Measurements from ENCODE around the gene GOLM1. TPM values are rescaled to one million over a fixed set of nuclear protein-coding genes. Genes with fewer than 3 reads are reported as not detected.

GOLM1 gene
- total and polyA plus RNA-seq, 2 of the 8 experiments (the other 6 are each of a cell fraction or from before 2014, with no cell fraction given), result 45.9 to 88.9 TPM

DNA sequence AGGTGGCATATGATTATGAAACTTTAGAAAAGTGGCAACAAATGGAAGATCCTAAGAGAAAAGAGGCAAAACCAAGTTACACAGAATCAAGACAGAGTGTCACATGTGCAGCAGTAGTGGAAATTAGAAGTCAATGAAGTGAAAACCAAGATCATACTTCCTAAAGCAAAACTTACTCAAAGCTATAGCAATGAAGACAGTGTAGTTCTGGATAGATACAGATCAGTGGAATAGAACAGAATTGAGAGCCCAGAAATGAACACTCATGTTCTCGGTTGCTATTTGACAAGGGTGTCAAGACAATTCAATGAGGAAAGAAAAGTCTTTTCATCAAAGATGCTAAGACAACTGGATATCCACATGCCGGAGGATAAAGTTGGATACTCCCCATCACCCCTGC lies 114.9 kb downstream of the GOLM1 start:
- no peak for FAIRE-seq
- TF ChIP-seq TAF1 (IDR thresholded peaks at IDR 0.05; ENCODE audit: low read depth, low read length) (no peak), NANOG (IDR thresholded peaks at IDR 0.05; ENCODE audit: insufficient read depth, low read depth, low read length, poor library complexity, severe bottlenecking) (no peak), PHF8 (conservative IDR thresholded peaks at IDR 0.05; ENCODE audit: low read depth, low read length) (no peak), RAD21 (IDR thresholded peaks at IDR 0.05 in 1 of 2, conservative IDR thresholded peaks at IDR 0.05 in 1 of 2; ENCODE audit: low read depth in 2 of 2, low read length in 2 of 2) (no peak), SIRT6 (IDR thresholded peaks at IDR 0.05; ENCODE audit: low read length) (no peak)

More for the DNA sequence above, 114.9 kb downstream of the GOLM1 start:
- CTCF ChIA-PET (ENCODE audit: partially characterized antibody), result interaction anchor here (0.6 to 1.3 kb wide), 3 partner anchors 51 to 84 kb away, joined by 3 read pairs; no protein-coding TSS in a partner anchor
- Histone ChIP-seq H4K8ac (ENCODE audit: extremely low read depth, insufficient read depth, low read length) (no peak overlapping the region), H2BK120ac (replicated peaks; ENCODE audit: low read depth, low read length) (no peak overlapping the region), H3K9ac (replicated peaks in 1 of 4; ENCODE audit: extremely low read depth in 1 of 4, low read depth in 3 of 4, low read length in 3 of 4) (no peak overlapping the region), H3K4me2 (ENCODE audit: insufficient read depth in 1 of 2, low read depth in 2 of 2, low read length in 2 of 2) (no peak overlapping the region), H3K4me1 (replicated peaks in 1 of 4; ENCODE audit: control insufficient read depth in 3 of 4, insufficient read depth in 4 of 4, low read length in 3 of 4) (no peaks in the 10 kb centered on the region), H2AK5ac (ENCODE audit: low read depth, low read length) (no peak overlapping the region), H3K18ac (ENCODE audit: extremely low read depth, low read length) (no peak overlapping the region), H2BK20ac (ENCODE audit: low read length) (no peak overlapping the region), H4K20me1 (replicated peaks in 1 of 2; ENCODE audit: control insufficient read depth in 1 of 2, insufficient read depth in 2 of 2, low read length in 2 of 2) (no peaks in the 10 kb centered on the region), H3K4ac (replicated peaks; ENCODE audit: insufficient read length, low read depth, low read length) (no peak overlapping the region), H3K4me3 (ENCODE audit: extremely low read depth in 1 of 4, insufficient read depth in 2 of 4, low read depth in 3 of 4, low read length in 4 of 4) (no peak overlapping the region), H4K5ac (ENCODE audit: insufficient read length, low read depth, low read length) (no peak overlapping the region), H3K56ac (replicated peaks; ENCODE audit: insufficient read length, low read depth, low read length) (no peak overlapping the region), H3K27me3 (replicated peaks in 1 of 4; ENCODE audit: control insufficient read depth in 3 of 4, extremely low read depth in 1 of 4, insufficient read depth in 3 of 4, low read length in 3 of 4) (no peaks in the 10 kb centered on the region), H2BK12ac (ENCODE audit: low read depth, low read length) (no peak overlapping the region), H2BK5ac (ENCODE audit: low read depth, low read length) (no peak overlapping the region), H3K9me3 (ENCODE audit: insufficient read depth in 2 of 2, low read depth in 1 of 2, low read length in 1 of 2) (no peaks in the 10 kb centered on the region), H3K23ac (ENCODE audit: insufficient read length) (no peak overlapping the region), H3K36me3 (ENCODE audit: control insufficient read depth in 2 of 4, insufficient read depth in 4 of 4, low read length in 3 of 4) (peaks cover 0 to 45% (median 13%) of the 10 kb centered on the region in 4 experiments; a peak in 7 of 8 replicates), H2AFZ (ENCODE audit: low read length) (no peak overlapping the region), H3K79me2 (ENCODE audit: control insufficient read depth in 1 of 2, insufficient read depth in 2 of 2, low read length in 2 of 2) (no peaks in the 10 kb centered on the region), H4K91ac (replicated peaks; ENCODE audit: insufficient read length, low read length) (no peak overlapping the region), H3K27ac (ENCODE audit: low read depth, low read length) (no peak overlapping the region), H3K23me2 (ENCODE audit: low read depth, low read length) (no peaks in the 10 kb centered on the region), H3K79me1 (ENCODE audit: low read depth, low read length) (no peaks in the 10 kb centered on the region), H2BK15ac (ENCODE audit: low read length) (no peak overlapping the region), H3K14ac (ENCODE audit: insufficient read length) (no peak overlapping the region)
- DNase-seq (ENCODE audit: low read depth in 1 of 2, low spot score in 2 of 2), result no peak
- WGBS, 2 experiments (ENCODE audit: extremely low coverage in 1 of 2, insufficient coverage in 1 of 2, insufficient read length in 1 of 2, insufficient replicate concordance in 2 of 2, low coverage in 1 of 2, low lambda C conversion rate in 2 of 2, missing lambda C conversion rate in 1 of 2), result 91% methylated on average over 2 of the region's 2 CpGs; no CpG with 5 or more reads in 1 of the 2 experiments
- POLR2A ChIA-PET (ENCODE audit: partially characterized antibody), result interaction anchor here (1.0 kb wide), 1 partner anchor 14 kb away, joined by 3 read pairs; no protein-coding TSS in a partner anchor
